Keratinocyte (primary cell): Measurements from ENCODE around the gene NREP. TPM values are rescaled to one million over a fixed set of nuclear protein-coding genes. Genes with fewer than 3 reads are reported as not detected.

Experiments used
- DNase-seq: peaks from one replicate; pipeline ENCODE4 v3.0.0-alpha.2; 2011; ENCODE audit warnings: low read depth, missing footprints, low spot score
- FAIRE-seq: peaks from 2 replicates; lab custom pipeline; 2011; peaks lifted over from hg19 to GRCh38; lab: Jason Lieb, UNC
- H2AFZ ChIP-seq: 2 replicates; pipeline ENCODE4 v1.6.0; 2012; ENCODE audit warnings: low read length, control low read depth, inconsistent platforms; ENCODE audit not compliant: control insufficient read depth
- H3K27ac ChIP-seq: 2 replicates; pipeline ENCODE4 v1.5.1; 2011; ENCODE audit warnings: low read length; ENCODE audit not compliant: control insufficient read depth, insufficient read depth
- H3K27me3 ChIP-seq: 3 replicates; pipeline ENCODE4 v1.6.0; 2011; ENCODE audit warnings: low read length; ENCODE audit not compliant: control insufficient read depth, insufficient read depth; ENCODE audit errors: extremely low read depth
- H3K36me3 ChIP-seq, 2 experiments: 2 replicates in 1 of 2; 3 replicates in 1 of 2; pipeline ENCODE4 v1.5.1; 2011; ENCODE audit warnings: low read length in 2 of 2, mild to moderate bottlenecking in 1 of 2; ENCODE audit not compliant: control insufficient read depth in 2 of 2, insufficient read depth in 2 of 2; ENCODE audit errors: extremely low read depth in 1 of 2
- H3K4me1 ChIP-seq: 3 replicates; pipeline ENCODE4 v1.5.1; 2011; ENCODE audit warnings: low read length; ENCODE audit not compliant: control insufficient read depth, insufficient read depth; ENCODE audit errors: extremely low read depth
- H3K4me2 ChIP-seq: 3 replicates; pipeline ENCODE4 v1.6.0; 2011; ENCODE audit warnings: low read depth, low read length; ENCODE audit not compliant: control insufficient read depth, insufficient read depth; ENCODE audit errors: extremely low read depth
- H3K4me3 ChIP-seq, 3 experiments: fragments of 200-600 bp in 1 of 3; sonication (generic) in 1 of 3; 2 replicates in 2 of 3; 3 replicates in 1 of 3; pipeline ENCODE4 v1.5.1; 2011 to 2016; ENCODE audit warnings: low read length in 3 of 3, mild to moderate bottlenecking in 3 of 3, control low read depth in 2 of 3, inconsistent platforms in 1 of 3, low read depth in 1 of 3, mixed read lengths in 1 of 3, mixed run types in 1 of 3, moderate library complexity in 1 of 3; ENCODE audit not compliant: control insufficient read depth in 2 of 3, insufficient read depth in 2 of 3; ENCODE audit errors: extremely low read depth in 1 of 3
- H3K79me2 ChIP-seq: 2 replicates; pipeline ENCODE4 v1.6.0; 2012; ENCODE audit warnings: low read length; ENCODE audit not compliant: control insufficient read depth, insufficient read depth
- H3K9ac ChIP-seq: 3 replicates; pipeline ENCODE4 v1.6.0; 2011; ENCODE audit warnings: low read length; ENCODE audit not compliant: control insufficient read depth, insufficient read depth; ENCODE audit errors: extremely low read depth
- H3K9me1 ChIP-seq: 3 replicates; pipeline ENCODE4 v1.6.0; 2011; ENCODE audit warnings: low read length; ENCODE audit not compliant: control insufficient read depth, insufficient read depth; ENCODE audit errors: extremely low read depth
- H3K9me3 ChIP-seq: 2 replicates; pipeline ENCODE4 v1.5.1; 2012; ENCODE audit warnings: low read depth, low read length; ENCODE audit not compliant: control insufficient read depth
- H4K20me1 ChIP-seq: 3 replicates; pipeline ENCODE4 v1.6.0; 2011; ENCODE audit warnings: low read length; ENCODE audit not compliant: control insufficient read depth, insufficient read depth; ENCODE audit errors: extremely low read depth
- EZH2 ChIP-seq: IDR thresholded peaks from one replicate; pipeline ENCODE4 v1.6.1; 2012; ENCODE audit warnings: inconsistent platforms, mild to moderate bottlenecking, low read length, moderate library complexity
- dilution Hi-C: fragments of 300-500 bp; cut with MboI; formaldehyde crosslinking; loops from one replicate; pipeline ENCODE4 v1.7.0; 2020; ENCODE audit warnings: low sequenced_read_pairs; ENCODE audit not compliant: extremely low pct_ligation_motif_present
- polyA plus RNA-seq, 5 experiments: library from polyadenylated mRNA; depleted of rRNA in 3 of 5; stranded (reverse) in 3 of 5; stranded (forward) in 1 of 5; unstranded in 1 of 5; fragments of >200 nt; gene quantifications; 1 replicate in 1 of 5; 2 replicates in 3 of 5; 3 replicates in 1 of 5; pipeline versions ENCODE4 v1.2.1 to v1.2.3, GENCODE V29; 2011 to 2012; ENCODE audit warnings: missing spikeins in 2 of 5, low read depth in 1 of 5, low replicate concordance in 1 of 5
- TF ChIP-seq, protein P1 (sequence below), 3 experiments: IDR thresholded peaks in 1 of 3; conservative IDR thresholded peaks in 1 of 3; optimal IDR thresholded peaks in 1 of 3; 2 replicates in 2 of 3; 3 replicates in 1 of 3; pipeline versions ENCODE3 to v1.5.1; 2011; ENCODE audit warnings: low read length in 3 of 3, mild to moderate bottlenecking in 3 of 3, moderate library complexity in 2 of 3, control low read depth in 1 of 3, inconsistent platforms in 1 of 3; ENCODE audit not compliant: insufficient read depth in 2 of 3; ENCODE audit errors: extremely low read depth in 1 of 3

NREP gene
- polyA plus RNA-seq, 1 donor (not counting 4 experiments of a cell fraction or from before 2014, with no cell fraction given) = 9.1 TPM

DNA sequence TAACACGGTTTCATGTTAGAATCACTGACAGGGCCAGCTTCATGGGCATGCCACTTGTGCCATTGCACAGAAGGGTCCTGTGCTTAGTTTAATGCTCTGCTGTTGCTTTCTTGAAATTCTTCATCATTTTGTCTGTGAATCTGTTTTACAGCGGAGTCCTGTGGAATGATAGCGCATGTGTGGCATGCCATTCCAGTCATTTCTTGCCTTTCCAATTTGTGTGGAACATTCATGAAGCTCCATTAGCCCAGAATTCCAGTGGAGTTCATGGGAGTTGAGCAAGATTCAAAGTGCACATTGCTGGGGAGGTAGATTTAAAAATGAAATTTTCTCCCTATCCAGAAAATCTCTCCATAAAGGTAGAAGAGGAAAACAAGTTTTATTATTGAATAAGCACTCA, 43.4 kb upstream of the NREP start:
- Histone ChIP-seq H3K4me1 (no peaks in the 10 kb centered on the region), H4K20me1 (no peaks in the 10 kb centered on the region), H3K9me1 (no peaks in the 10 kb centered on the region), H3K27ac (no peak overlapping the region), H3K36me3 (no peaks in the 10 kb centered on the region), H3K9ac (no peak overlapping the region), H3K27me3 (no peaks in the 10 kb centered on the region), H3K9me3 (no peaks in the 10 kb centered on the region), H3K4me3 (no peak overlapping the region), H2AFZ (no peak overlapping the region), H3K4me2 (no peak overlapping the region), H3K79me2 (no peaks in the 10 kb centered on the region)
- no peak for TF ChIP-seq EZH2
- TF ChIP-seq, protein P1, sequence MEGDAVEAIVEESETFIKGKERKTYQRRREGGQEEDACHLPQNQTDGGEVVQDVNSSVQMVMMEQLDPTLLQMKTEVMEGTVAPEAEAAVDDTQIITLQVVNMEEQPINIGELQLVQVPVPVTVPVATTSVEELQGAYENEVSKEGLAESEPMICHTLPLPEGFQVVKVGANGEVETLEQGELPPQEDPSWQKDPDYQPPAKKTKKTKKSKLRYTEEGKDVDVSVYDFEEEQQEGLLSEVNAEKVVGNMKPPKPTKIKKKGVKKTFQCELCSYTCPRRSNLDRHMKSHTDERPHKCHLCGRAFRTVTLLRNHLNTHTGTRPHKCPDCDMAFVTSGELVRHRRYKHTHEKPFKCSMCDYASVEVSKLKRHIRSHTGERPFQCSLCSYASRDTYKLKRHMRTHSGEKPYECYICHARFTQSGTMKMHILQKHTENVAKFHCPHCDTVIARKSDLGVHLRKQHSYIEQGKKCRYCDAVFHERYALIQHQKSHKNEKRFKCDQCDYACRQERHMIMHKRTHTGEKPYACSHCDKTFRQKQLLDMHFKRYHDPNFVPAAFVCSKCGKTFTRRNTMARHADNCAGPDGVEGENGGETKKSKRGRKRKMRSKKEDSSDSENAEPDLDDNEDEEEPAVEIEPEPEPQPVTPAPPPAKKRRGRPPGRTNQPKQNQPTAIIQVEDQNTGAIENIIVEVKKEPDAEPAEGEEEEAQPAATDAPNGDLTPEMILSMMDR (optimal IDR thresholded peaks at IDR 0.05 in 1 of 3, IDR thresholded peaks at IDR 0.05 in 1 of 3, conservative IDR thresholded peaks at IDR 0.05 in 1 of 3; ENCODE audit: extremely low read depth in 1 of 3, insufficient read depth in 2 of 3, low read length in 3 of 3) = no peak
- FAIRE-seq = no peak
- dilution Hi-C loops = no loop called here
- DNase-seq = no peak

DNA sequence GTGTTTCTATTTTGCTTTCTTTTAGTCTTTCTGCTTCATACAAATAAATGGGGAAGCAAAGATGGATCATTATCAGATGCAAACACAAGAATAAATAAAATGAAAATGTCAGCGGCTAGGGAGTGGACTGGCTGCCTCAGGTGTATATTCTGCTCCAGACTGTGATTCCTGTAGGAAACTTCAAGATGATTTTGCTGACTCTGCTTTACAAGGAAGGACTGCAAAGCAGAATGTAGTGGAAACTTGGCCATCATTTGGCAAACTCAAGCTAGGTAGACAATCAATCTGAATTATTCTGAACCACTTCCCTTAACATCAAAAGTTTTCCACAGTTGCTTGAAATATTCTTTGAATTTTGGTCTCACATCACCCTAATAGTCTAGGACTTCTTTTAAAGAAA, 38.1 kb upstream of the NREP start:
- Histone ChIP-seq H3K9ac (no peak overlapping the region), H3K79me2 (no peaks in the 10 kb centered on the region), H3K4me1 (no peaks in the 10 kb centered on the region), H3K4me3 (no peak overlapping the region), H2AFZ (no peak overlapping the region), H3K36me3 (no peaks in the 10 kb centered on the region), H3K9me1 (no peaks in the 10 kb centered on the region), H3K27ac (no peak overlapping the region), H3K9me3 (no peaks in the 10 kb centered on the region), H3K27me3 (no peaks in the 10 kb centered on the region), H3K4me2 (no peak overlapping the region), H4K20me1 (no peaks in the 10 kb centered on the region)
- DNase-seq = no peak
- no peak for FAIRE-seq
- TF ChIP-seq EZH2 = no peak
- TF ChIP-seq, protein P1 (optimal IDR thresholded peaks at IDR 0.05 in 1 of 3, IDR thresholded peaks at IDR 0.05 in 1 of 3, conservative IDR thresholded peaks at IDR 0.05 in 1 of 3; ENCODE audit: extremely low read depth in 1 of 3, insufficient read depth in 2 of 3, low read length in 3 of 3) = no peak
- dilution Hi-C loops = no loop called here
